AG04449 (cell line): ENCODE data around the gene CAMK2A.
A peak's percentile ranks its signal among the peaks of the same experiment; 100 is the strongest.

Experiments
- CTCF ChIA-PET: fragments of 350-600 bp; formaldehyde crosslinking; extraction: SDS; loops from one replicate; lab custom pipeline; 2021; ENCODE audit warnings: antibody characterized with exemption; lab: Yijun Ruan, JAX
- POLR2A ChIA-PET: fragments of 400-600, 350-600 bp; formaldehyde crosslinking; extraction: SDS; loops from one replicate; lab custom pipeline; 2020; ENCODE audit warnings: antibody characterized with exemption, inconsistent platforms; lab: Yijun Ruan, JAX
- DNase-seq: peaks from one replicate; pipeline ENCODE4 v3.0.0-alpha.2; 2010; ENCODE audit warnings: low read depth, low spot score
- H3K4me3 ChIP-seq: 2 replicates; pipeline ENCODE4 v1.5.1; 2011; ENCODE audit warnings: low read depth, mild to moderate bottlenecking, control low read depth, low read length
- TF ChIP-seq, protein P1 (sequence below): IDR thresholded peaks from one replicate; pipeline ENCODE4 v1.5.1; 2011; ENCODE audit warnings: mild to moderate bottlenecking, moderate library complexity, low read length, control low read depth, inconsistent platforms; ENCODE audit not compliant: insufficient read depth; ENCODE audit errors: missing control alignments

The CAMK2A gene

DNA sequence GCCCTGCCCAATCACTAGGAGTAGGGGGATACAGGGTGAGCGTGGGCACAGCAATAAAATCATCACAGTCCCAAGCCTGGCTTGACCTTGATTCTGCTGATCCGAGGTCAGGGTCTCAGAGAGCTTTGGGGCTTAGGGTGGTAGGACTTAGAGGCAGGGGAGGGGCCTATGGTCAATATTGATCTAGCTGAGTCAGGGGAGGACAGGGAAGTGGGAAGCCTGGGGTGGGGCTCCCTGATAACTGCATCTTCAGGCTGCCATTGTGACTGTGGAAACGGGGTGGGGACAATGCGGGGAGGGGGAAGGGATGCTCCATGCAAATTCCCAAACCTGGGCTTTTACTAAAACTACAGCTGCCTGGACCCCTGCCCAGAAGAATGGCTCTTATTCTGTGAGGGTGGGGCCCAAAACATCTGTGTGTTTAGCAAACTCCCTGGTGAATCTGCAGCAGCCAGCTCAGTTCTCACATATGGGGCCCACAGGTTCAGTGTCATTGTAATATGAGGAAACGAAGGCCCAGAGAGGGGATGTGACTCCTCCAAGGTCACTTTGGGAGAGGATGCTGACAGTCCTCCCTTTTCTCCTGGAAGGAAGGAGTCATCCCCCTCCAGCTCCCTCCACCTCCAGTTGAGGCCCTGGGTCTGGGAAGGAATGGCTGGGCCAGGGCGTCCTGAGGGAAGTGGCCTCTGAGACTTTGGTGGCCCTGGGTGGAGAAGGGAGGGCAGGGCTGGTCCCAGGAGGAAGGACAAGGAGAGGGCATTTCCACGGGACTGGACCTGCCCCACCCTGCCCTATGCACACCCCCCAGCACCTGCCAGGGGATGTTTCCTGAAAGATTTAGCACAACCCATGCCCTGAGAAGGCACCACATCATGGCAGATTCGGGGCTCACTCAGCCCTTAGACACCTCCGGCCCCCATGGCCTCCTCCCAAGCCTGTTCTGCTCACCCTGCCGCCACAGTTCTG lies 73.3 kb downstream of the CAMK2A start:
- POLR2A ChIA-PET = no interaction called here
- CTCF ChIA-PET = interaction anchor here (0.7 to 9.9 kb wide), 21 partner anchors 8 to 380 kb away, joined by 3 to 222 read pairs (median 7); no protein-coding TSS in a partner anchor
- TF ChIP-seq, protein P1, sequence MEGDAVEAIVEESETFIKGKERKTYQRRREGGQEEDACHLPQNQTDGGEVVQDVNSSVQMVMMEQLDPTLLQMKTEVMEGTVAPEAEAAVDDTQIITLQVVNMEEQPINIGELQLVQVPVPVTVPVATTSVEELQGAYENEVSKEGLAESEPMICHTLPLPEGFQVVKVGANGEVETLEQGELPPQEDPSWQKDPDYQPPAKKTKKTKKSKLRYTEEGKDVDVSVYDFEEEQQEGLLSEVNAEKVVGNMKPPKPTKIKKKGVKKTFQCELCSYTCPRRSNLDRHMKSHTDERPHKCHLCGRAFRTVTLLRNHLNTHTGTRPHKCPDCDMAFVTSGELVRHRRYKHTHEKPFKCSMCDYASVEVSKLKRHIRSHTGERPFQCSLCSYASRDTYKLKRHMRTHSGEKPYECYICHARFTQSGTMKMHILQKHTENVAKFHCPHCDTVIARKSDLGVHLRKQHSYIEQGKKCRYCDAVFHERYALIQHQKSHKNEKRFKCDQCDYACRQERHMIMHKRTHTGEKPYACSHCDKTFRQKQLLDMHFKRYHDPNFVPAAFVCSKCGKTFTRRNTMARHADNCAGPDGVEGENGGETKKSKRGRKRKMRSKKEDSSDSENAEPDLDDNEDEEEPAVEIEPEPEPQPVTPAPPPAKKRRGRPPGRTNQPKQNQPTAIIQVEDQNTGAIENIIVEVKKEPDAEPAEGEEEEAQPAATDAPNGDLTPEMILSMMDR = no peak
- no peak overlapping the region for H3K4me3 ChIP-seq
- DNase-seq = no peak

DNA sequence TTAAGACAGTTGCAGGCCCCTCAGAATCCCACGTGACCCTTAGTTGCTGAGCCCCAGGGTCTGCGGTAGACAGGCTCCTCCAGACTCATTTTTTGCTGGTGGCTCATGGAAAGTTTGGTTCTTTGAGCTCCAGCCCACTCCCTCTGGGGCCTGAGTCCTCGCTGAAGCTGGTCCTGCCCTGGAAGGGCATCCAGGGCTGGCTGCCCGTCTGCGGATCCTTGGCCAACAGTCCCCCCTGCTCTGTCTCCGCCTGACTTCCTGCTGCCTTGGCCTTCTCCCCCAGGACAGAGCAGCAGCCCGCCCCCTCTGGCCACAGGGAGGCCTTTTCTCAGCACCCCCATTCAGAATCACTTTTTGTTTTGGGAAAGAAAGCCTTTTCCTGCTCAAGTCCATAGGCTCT lies 75.3 kb downstream of the CAMK2A start:
- TF ChIP-seq, protein P1 = peak; percentile 21
- H3K4me3 ChIP-seq = no peak overlapping the region
- POLR2A ChIA-PET = interaction anchor here (1.0 to 2.0 kb wide), 3 partner anchors 9 to 68 kb away, joined by 3 to 5 read pairs (median 3); partner anchors contain the start of gene PDGFRB
- no peak for DNase-seq
- CTCF ChIA-PET = interaction anchor here (1.0 to 9.9 kb wide), 14 partner anchors 13 to 378 kb away, joined by 3 to 222 read pairs (median 6); no protein-coding TSS in a partner anchor

DNA sequence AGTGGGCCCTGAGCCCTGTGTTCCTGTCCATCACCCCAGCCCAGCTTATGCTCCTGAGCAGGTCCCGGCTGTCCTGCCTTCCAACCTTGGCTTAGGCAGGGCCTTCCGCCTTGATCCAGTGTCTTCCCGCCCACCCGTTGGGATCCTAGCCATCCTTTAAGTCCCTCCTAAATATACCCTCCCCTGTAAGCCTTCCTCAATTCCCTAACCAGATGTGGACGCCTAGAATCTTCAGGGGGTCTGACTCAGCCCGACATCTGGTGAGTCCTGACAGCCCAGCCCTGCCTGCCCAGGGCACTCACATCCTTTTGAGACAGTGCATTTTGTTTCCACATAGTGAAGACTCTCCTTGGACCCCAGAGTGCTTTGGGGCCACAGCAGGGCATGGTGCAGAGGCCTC lies 76.0 kb downstream of the CAMK2A start:
- H3K4me3 ChIP-seq = no peak overlapping the region
- POLR2A ChIA-PET = interaction anchor here (1.0 to 2.0 kb wide), 3 partner anchors 8 to 67 kb away, joined by 3 to 5 read pairs (median 3); partner anchors contain the start of gene PDGFRB
- TF ChIP-seq, protein P1 = no peak
- CTCF ChIA-PET = interaction anchor here (1.5 to 9.9 kb wide), 7 partner anchors 39 to 377 kb away, joined by 4 to 222 read pairs (median 27); no protein-coding TSS in a partner anchor
- DNase-seq = no peak

DNA sequence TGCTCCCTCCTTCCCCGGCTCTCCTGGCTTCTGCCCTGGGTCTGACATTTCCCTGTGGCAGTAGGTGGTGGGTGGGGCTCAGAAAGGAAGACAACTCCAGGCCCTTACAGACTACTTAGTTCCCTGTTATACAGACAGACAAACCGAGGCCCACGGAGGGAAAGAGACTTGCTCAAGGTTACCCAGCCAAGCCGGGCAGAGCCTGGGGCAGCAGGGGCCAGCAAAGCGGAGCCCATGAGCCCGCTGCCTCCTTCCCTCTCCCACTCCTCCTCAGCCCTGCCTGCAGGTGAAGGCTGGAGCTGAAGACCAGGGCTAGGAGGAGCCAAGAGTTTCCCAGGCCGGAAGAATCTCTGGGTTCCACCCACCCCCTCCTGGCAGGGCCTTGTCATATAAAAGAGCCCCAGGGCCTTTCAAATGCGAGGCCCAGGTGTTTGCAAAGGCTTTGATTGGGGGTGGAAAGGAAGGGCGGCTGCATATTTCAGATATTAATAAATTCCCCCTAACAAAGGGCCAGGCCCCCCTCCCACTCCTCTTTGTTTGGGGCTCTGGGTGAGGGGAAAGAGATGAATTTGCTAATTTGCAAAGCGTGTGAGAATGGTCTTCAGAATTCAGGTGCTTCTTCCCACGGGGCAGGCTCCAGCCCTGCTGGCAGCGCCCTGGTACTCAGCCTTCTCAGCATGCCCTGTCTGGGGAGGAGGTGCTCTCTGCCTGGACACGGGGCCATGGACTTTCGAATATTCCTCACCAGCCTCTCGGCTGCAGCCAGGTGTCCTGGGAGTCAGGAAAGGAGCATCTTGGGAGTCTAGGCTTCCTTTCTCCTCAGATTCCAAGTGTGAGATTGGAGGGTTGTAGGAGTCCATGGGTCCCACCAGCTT lies 78.2 kb downstream of the CAMK2A start:
- DNase-seq = no peak
- TF ChIP-seq, protein P1 = no peak
- POLR2A ChIA-PET = no interaction called here
- CTCF ChIA-PET = interaction anchor here (0.8 to 1.1 kb wide), 3 partner anchors 10 to 93 kb away, joined by 3 read pairs; no protein-coding TSS in a partner anchor
- no peak overlapping the region for H3K4me3 ChIP-seq

DNA sequence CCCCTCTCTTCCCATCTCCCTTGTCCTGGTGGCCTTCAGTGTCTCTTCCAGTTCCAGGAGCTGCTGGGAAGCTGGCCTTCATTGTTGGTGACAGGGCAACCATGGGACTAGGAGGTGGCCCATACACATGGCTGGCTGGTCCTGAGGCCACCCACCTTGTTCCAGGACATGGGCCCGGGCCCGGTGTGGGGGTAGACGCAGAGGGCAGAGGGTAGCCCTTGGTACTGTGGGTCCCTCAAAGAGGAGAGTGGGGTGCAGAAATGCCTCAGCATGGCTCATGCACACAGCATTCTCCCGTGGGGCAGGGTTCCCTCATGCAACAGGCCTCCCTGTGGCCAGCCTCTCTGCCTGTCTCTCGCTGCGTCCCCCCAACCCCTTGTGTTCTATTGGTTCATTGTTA lies 78.9 kb downstream of the CAMK2A start:
- DNase-seq = no peak
- ChIA-PET CTCF (interaction anchor here (0.7 to 1.1 kb wide), 3 partner anchors 8 to 92 kb away, joined by 3 to 4 read pairs (median 3); no protein-coding TSS in a partner anchor), POLR2A (no interaction called here)
- no peak overlapping the region for H3K4me3 ChIP-seq
- TF ChIP-seq, protein P1 = no peak
